Prostate gland (tissue), 2 donors: ENCODE results near the gene GJA5.
A peak's percentile ranks its signal among the peaks of the same experiment; 100 is the strongest.

Experiments
- CTCF ChIP-seq, 4 experiments: fragments of 200-600 bp in 2 of 4; fragments of 450-650 bp in 2 of 4; sonication (generic) in 2 of 4; IDR thresholded peaks; 1 replicate in 3 of 4; 2 replicates in 1 of 4; pipeline ENCODE4 v1.5.1; 2016 to 2019; ENCODE audit warnings: antibody characterized with exemption in 4 of 4, mild to moderate bottlenecking in 2 of 4, moderate library complexity in 2 of 4
- POLR2A ChIP-seq: fragments of 450-650 bp; IDR thresholded peaks from one replicate; pipeline ENCODE4 v1.6.1; 2016; ENCODE audit warnings: antibody characterized with exemption, mild to moderate bottlenecking
- POLR2AphosphoS5 ChIP-seq: sonication (generic); formaldehyde crosslinking; IDR thresholded peaks from one replicate; pipeline ENCODE4 v1.6.1; 2017; ENCODE audit warnings: antibody characterized with exemption

GRCh38 chr1:147717051-147717705, 43.2 kb downstream of the GJA5 start:
- TF ChIP-seq POLR2A (no peak), POLR2AphosphoS5 (peak; percentile 71), CTCF (IDR thresholded peaks at IDR 0.05) (no peak)
